Activated CD8-positive, alpha-beta memory T cell treated with anti-CD3 and anti-CD28 coated beads for 24 hours (primary cell): ENCODE measurements around the gene PLCL2.
A peak's percentile ranks its signal among the peaks of the same experiment; 100 is the strongest.

Experiments
- DNase-seq: peaks from one replicate; pipeline ENCODE4 v3.0.0-alpha.2; 2020

Gene PLCL2

GRCh38 chr3:17023006-17023664 lies 138.4 kb downstream of the PLCL2 start:
- peak; percentile 77 for DNase-seq

- no peak for DNase-seq
Measured at GRCh38 chr3:17025594-17026139, 140.9 kb downstream of the PLCL2 start.

DNA sequence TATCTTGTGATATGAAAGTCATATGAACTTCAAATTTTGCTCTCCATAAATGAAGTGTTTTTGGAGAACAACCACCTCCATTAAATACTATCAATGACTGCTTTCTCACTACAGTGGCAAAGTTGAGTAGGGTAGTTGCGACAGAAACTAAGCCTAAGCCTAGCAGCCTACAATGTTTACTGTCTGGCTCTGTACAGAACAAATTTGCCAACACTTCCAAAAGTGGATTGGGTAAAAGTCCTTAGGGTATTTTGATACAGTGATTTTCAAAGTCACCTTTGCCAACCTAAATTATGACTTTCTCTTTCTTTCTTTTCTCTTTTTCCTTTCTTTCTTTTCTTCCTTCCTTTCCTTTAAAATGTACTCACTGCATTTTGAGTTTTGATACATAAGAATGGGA lies 142.6 kb downstream of the PLCL2 start:
- no peak for DNase-seq

GRCh38 chr3:17028363-17028762 lies 143.6 kb downstream of the PLCL2 start:
- no peak for DNase-seq

DNA sequence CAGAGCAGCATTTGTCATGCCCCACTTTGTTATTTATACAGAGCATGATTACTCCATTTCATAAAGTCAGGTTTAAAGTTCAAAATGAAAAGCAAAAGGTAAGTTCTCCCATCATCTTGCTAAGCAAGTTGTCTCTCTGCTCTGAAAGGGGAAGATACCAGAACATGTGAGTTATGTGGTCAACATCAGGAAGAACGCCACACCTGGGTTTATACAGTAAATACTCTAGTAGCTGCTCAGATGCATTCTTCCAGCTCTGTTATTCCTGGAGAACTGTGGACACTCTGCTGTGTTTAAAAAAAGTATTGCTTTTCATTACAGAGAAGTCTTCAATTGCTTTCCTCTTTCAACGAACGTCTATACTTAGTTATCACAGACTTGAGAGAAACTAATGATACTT lies 145.7 kb downstream of the PLCL2 start:
- no peak for DNase-seq

DNA sequence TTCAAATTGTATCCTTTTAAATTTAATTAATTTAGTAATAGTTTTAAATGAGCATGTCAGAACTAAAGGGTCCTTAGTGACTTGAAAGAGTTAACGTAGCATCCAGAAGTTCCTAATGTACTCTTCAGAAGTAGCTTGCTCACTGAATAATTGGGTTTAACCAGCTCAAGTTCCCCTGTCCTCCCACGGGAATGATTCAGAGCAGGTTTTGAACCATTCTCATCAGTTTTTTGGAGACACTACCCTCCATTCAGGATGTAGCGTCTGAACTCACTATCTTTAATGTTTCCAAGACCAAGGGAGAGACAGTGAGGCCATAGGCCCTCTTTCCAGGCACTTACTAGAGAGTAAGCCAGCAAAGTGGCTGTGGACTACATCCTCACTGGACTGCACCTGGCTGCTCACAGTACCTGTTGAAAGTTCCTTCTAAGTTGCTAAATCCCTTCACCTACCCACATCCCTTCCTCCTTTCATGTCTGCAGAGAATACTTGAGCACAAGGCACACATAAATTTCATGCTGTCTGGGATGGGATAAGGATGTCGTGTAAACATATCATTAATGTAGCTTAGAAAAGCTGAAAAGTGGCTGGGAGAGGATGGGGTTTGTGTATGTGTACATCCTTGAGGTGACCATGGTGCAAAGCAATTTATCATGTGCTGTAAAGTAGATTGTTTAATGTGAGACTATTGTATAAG lies 146.3 kb downstream of the PLCL2 start:
- DNase-seq, result no peak

DNA sequence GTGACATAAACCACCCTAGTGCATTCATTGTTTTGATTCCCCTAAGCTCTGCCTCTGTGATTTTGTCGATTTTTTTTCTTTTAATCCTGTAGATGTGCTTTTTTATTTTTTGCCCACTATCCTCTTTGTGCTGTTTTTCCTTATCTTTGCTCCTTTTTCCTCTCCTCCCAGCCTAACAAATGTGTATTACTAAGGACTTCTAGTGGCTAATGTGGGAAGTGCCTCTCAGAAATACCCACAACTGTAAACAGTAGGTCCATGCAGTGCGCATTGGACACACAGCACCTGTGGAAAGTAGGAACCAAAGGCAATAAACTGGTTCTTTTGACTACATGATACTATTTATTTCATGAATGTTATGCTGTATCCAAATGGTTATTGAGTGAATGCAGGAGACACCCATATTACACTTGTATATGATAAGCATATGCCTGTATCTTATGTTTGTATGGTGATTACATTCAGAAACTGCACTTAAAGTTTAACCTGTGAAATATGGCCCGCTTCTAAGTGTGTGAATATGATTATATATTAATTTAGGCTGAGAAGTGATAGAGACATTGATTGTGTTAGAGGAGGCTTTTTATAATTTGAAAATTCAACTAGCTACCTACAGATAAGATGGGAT lies 147.8 kb downstream of the PLCL2 start:
- DNase-seq, result no peak

GRCh38 chr3:17033516-17034168 lies 148.9 kb downstream of the PLCL2 start:
- no peak for DNase-seq

GRCh38 chr3:17035033-17035432 lies 150.3 kb downstream of the PLCL2 start:
- DNase-seq, result no peak

DNA sequence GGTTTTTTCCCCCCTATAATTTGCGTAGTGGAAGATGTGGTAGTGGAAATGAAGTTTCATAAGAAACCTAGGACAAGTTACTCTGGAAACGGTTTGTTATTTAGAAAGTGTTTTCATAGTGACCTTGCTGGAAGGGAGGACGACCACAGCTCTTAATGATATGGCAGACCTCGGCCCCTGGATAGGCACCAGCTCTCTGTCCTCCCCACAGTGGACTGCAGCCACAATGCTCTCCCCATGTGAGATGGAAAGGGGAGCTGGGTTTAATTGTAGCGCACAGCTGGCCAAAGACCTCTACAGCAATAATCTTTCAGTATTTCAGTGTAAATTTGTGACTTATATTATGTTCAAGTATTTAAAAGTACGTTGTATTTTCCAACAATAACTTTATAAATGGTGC lies 151.2 kb downstream of the PLCL2 start:
- DNase-seq, result no peak

DNA sequence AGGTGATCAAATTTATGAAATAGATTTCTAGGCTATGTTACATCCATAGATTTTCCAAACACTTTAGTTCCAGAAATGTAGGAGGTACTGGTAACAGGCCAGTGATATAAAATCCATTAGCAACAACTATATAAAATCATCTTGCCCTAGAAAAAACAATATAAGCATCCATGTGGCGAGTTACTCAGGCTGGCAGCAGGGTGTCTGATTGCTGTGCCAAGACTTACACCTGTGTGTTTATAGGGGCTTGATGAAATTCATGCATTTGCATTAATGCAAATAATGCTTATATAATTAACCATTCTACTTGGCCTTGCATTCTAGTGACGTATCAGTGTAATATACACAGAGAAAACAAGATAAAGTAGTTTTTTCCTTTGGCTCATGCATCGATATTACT lies 153.4 kb downstream of the PLCL2 start:
- no peak for DNase-seq

- DNase-seq, result no peak
Measured at GRCh38 chr3:17038900-17039553, 154.3 kb downstream of the PLCL2 start.

DNA sequence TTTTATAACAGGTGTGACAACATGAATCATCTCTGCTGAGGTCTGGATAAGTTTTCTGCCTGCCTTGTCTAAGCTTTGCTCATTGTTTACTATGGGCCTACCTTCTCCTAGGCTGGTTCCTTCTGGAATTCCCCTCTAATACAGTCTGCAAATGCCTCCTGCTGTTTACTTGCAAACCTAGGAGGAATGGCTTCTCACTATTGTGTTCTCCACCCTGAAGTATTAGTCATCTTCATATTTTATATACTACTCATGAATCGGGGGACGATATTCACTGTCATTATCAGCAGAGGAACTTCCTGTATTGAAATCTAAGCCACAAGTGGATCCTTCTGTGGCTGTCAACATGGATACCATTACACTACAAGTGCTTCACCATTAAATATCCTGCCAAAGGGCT lies 154.8 kb downstream of the PLCL2 start:
- no peak for DNase-seq

DNA sequence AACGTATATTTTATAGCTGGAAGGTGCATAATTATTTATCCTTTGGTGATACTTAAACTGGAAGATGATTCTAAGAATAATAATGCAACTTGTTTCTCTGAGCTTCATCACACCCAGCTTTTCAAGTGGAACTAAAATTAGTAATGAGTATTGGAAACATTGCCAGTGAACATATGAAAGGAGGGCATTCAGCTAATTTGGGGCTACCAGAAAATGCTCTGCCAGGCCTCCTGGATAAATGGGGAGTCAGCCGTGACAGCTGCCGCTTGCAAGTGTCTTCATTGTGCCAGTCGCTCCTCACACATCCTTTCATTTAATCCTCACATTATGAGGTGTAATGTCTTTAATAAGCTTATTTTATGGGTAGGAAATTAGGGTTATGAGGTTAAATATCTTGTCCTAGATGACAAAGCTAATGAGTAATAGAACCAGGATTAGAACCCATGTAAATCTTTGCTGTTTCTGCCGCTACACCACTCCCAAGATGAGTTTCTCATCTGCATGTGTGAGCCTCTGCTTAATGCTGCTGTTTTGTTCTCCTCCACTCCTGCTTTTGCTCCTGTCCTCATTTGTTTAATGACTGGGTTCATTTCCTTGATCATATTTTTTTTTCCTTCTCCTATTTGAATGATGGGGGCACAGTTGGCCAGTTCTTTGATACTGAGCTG lies 155.7 kb downstream of the PLCL2 start:
- DNase-seq, result no peak

GRCh38 chr3:17040990-17041377 lies 156.2 kb downstream of the PLCL2 start:
- DNase-seq, result no peak

GRCh38 chr3:17044855-17045254 lies 160.1 kb downstream of the PLCL2 start:
- no peak for DNase-seq

GRCh38 chr3:17045705-17046104 lies 160.9 kb downstream of the PLCL2 start:
- no peak for DNase-seq

DNA sequence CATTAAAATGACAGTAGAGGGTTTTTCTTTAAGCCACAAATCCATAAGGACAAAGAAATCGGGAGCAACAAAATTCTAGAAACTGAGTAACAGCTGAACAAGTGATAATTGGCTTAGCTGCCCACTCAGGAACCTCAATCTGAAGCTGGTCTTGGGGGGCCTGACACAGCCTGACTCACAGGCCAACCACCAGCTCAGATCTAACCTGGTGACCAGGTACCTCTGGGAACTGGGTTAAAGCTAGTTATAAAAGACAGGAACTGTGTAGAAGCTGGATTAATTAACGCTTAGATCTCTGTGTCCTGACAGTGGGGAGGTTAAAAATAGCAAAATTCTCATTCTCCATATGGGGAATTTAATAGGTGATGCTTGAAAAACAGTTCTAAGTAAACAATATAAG lies 161.9 kb downstream of the PLCL2 start:
- DNase-seq, result no peak

DNA sequence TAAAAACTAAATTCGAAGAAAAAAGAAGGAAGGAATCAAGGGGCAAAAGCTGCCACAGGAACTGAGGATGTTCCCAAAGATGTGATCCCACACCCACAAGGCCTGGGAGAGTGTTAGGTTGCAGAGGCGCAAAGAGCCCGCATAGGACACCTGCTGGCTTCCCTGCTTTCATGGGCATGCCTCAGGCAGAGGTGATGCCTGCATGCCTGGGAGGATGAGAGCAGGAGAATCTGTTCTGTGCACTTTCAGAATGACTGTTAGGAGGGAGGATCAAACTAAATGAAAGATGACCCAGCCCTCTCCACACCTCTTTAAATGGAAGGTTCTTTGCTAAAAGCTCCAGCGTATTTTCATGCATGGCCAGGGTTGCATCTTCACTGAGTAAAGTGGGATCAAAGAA lies 162.4 kb downstream of the PLCL2 start:
- no peak for DNase-seq

DNA sequence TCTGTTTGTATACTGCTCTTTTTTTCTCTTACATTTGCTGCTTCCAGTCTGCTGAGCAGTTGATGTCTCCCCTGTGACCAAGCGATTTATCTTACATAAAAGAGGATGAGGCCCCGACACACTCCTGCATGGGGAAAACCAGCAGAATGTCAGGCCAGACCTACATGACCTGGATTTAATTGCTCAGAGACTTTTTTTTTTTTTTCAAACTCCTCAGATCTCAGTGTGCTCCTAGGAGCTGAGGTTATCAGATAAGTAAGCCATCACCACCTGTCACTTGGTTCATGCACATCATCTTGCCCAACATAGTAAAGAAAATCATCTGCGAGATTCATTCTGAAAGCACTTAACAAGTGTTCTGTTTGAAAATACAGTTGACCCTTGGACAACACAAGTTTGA lies 163.1 kb downstream of the PLCL2 start:
- no peak for DNase-seq

DNA sequence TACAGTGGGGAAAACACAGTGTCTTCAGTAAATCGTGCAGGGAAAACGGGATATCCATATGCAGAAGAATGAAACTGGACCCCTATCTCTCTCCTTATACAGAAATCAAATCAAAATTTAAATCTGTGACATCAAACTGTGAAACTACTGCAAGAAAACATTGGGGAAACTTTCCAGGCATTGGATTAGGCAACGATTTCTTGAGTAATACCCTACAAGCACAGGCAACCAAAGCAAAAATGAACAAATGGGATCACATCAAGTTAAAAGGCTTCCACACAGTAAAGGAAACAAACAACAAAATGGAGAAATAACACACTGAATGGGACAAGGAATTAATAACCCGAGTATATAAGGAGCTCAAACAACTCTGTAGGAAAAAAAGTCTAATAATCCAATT lies 165.3 kb downstream of the PLCL2 start:
- DNase-seq, result no peak

DNA sequence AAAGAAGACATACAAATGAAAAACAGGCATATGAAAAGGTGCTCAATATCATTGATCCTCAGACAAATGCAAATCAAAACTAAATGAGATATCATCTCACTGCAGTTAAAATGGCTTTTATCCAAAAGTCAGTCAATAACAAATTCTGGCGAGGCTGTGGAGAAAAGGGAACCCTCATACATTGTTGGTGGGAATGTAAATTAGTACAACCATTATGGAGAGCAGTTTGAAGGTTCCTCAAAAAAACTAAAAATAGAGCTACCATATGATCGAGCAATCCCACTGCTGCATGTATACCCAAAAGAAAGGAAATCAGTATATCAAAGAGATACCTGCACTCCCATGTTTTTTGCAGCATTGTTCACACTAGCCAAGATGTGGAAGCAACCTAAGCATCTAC lies 165.8 kb downstream of the PLCL2 start:
- DNase-seq, result no peak

DNA sequence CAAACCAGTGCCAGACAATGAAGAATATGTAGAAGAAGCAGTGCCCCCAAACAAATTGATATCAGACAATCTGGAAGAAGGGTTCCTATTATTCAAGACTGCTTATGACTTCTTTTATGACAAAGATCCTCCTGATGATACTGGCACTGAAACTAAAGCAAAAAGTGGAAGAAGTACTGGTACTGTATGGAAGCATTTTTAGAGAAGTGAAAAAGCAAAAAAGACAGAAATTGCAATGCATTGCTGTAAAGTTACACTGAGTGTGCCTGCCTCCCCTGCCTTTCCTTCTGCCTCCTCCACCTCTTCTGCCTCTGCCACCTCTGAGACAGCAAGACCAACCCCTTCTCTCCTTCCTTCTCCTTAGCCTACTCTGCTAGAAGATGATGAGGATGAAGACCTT lies 167.6 kb downstream of the PLCL2 start:
- no peak for DNase-seq
